Thyroid gland (tissue), 4 donors: ENCODE measurements around the gene PALM.

Experiments
- CTCF ChIP-seq, 6 experiments: fragments of 200-600 bp in 3 of 6; fragments of 450-650 bp in 3 of 6; sonication (generic) in 3 of 6; IDR thresholded peaks; one replicate each; pipeline ENCODE4 v1.5.1; 2016 to 2019; ENCODE audit warnings: antibody characterized with exemption in 6 of 6, mild to moderate bottlenecking in 2 of 6, inconsistent platforms in 1 of 6, moderate library complexity in 1 of 6
- POLR2A ChIP-seq, 2 donors: fragments of 450-650 bp; IDR thresholded peaks; one replicate each; pipeline ENCODE4 v1.6.1; 2017; ENCODE audit warnings: antibody characterized with exemption in 2 of 2, mild to moderate bottlenecking in 2 of 2, moderate library complexity in 1 of 2

GRCh38 chr19:781800-782184, 73.1 kb downstream of the PALM start:
- TF ChIP-seq CTCF (IDR thresholded peaks at IDR 0.05) = no peak
- no peak for TF ChIP-seq POLR2A (IDR thresholded peaks at IDR 0.05)
